HepG2 (cell line): ENCODE measurements around the gene IL32. TPM values are rescaled to one million over a fixed set of nuclear protein-coding genes. Genes with fewer than 3 reads are reported as not detected.
A peak's percentile ranks its signal among the peaks of the same experiment; 100 is the strongest.

ENCODE experiments used
- ARID4A ChIP-seq: sonication (generic); formaldehyde crosslinking; IDR thresholded peaks from 2 replicates; pipeline ENCODE4 v1.5.0; 2020; ENCODE audit warnings: mild to moderate bottlenecking, missing genetic modification reagents, borderline replicate concordance
- CBX1 ChIP-seq: IDR thresholded peaks from one replicate; pipeline ENCODE4 v1.6.1; 2016; ENCODE audit warnings: antibody characterized with exemption, low read depth
- CEBPG ChIP-seq: IDR thresholded peaks from 2 replicates; pipeline ENCODE4 v1.6.1; 2016
- DNMT1 ChIP-seq: sonication (generic); formaldehyde crosslinking; IDR thresholded peaks from 2 replicates; pipeline ENCODE4 v1.5.1; 2020; ENCODE audit warnings: mild to moderate bottlenecking, missing genetic modification reagents
- ETV6 ChIP-seq: sonication (generic); formaldehyde crosslinking; conservative IDR thresholded peaks from 2 replicates; pipeline ENCODE4 v1.4.0; 2020; ENCODE audit warnings: missing genetic modification reagents
- FOXA1 ChIP-seq, 2 experiments: fragments of 450-650 bp in 1 of 2; sonication (generic) in 1 of 2; formaldehyde crosslinking in 1 of 2; IDR thresholded peaks; 2 replicates each; pipeline versions ENCODE4 v1.4.0 to v1.6.1; 2016 to 2020; ENCODE audit warnings: missing genetic modification reagents in 1 of 2
- FOXK2 ChIP-seq: fragments of 450-650 bp; IDR thresholded peaks from 2 replicates; pipeline ENCODE4 v1.6.1; 2016
- GPBP1L1 ChIP-seq: sonication (generic); formaldehyde crosslinking; IDR thresholded peaks from 2 replicates; pipeline ENCODE4 v1.5.0; 2020; ENCODE audit warnings: mild to moderate bottlenecking, missing genetic modification reagents
- HHEX ChIP-seq: IDR thresholded peaks from 2 replicates; pipeline ENCODE4 v1.6.1; 2016; ENCODE audit warnings: control low read depth
- HOXA3 ChIP-seq: sonication (generic); formaldehyde crosslinking; IDR thresholded peaks from 2 replicates; pipeline ENCODE4 v1.5.0; 2020; ENCODE audit warnings: missing genetic modification reagents
- ISX ChIP-seq: sonication (generic); formaldehyde crosslinking; conservative IDR thresholded peaks from 2 replicates; pipeline ENCODE4 v1.5.0; 2020; ENCODE audit warnings: missing genetic modification reagents
- KDM1A ChIP-seq: IDR thresholded peaks from 2 replicates; pipeline ENCODE4 v1.6.1; 2016; ENCODE audit warnings: missing compliant biosample characterization
- NFYB ChIP-seq: sonication (generic); formaldehyde crosslinking; IDR thresholded peaks from 2 replicates; pipeline ENCODE4 v1.4.0; 2020; ENCODE audit warnings: missing genetic modification reagents
- ONECUT2 ChIP-seq: sonication (generic); formaldehyde crosslinking; IDR thresholded peaks from 2 replicates; pipeline ENCODE4 v1.4.0; 2020; ENCODE audit warnings: missing genetic modification reagents
- RFX3 ChIP-seq: IDR thresholded peaks from 2 replicates; pipeline ENCODE4 v1.6.1; 2016; ENCODE audit warnings: missing biosample characterization, missing genetic modification reagents
- SAFB2 ChIP-seq: sonication (generic); formaldehyde crosslinking; IDR thresholded peaks from 2 replicates; pipeline ENCODE4 v1.5.1; 2020; ENCODE audit warnings: missing genetic modification reagents, low read depth, mild to moderate bottlenecking, borderline replicate concordance
- SALL2 ChIP-seq: sonication (generic); formaldehyde crosslinking; IDR thresholded peaks from 2 replicates; pipeline ENCODE4 v1.8.1; 2023; ENCODE audit warnings: mild to moderate bottlenecking, missing genetic modification reagents, inconsistent platforms
- SIX1 ChIP-seq: sonication (generic); formaldehyde crosslinking; IDR thresholded peaks from 2 replicates; pipeline ENCODE4 v1.4.0; 2020; ENCODE audit warnings: missing genetic modification reagents, borderline replicate concordance
- SPEN ChIP-seq: sonication (generic); formaldehyde crosslinking; IDR thresholded peaks from 2 replicates; pipeline ENCODE4 v1.5.1; 2020; ENCODE audit warnings: low read depth, mild to moderate bottlenecking, missing genetic modification reagents
- THAP7 ChIP-seq: sonication (generic); formaldehyde crosslinking; IDR thresholded peaks from 2 replicates; pipeline ENCODE4 v1.8.1; 2023; ENCODE audit warnings: mild to moderate bottlenecking, missing genetic modification reagents
- XBP1 ChIP-seq: sonication (generic); formaldehyde crosslinking; IDR thresholded peaks from 2 replicates; pipeline ENCODE4 v1.5.0; 2020; ENCODE audit warnings: missing genetic modification reagents
- ZNF549 ChIP-seq: sonication (generic); formaldehyde crosslinking; IDR thresholded peaks from 2 replicates; pipeline ENCODE4 v1.5.0; 2020; ENCODE audit warnings: missing genetic modification reagents
- ZNF563 ChIP-seq: sonication (generic); formaldehyde crosslinking; IDR thresholded peaks from 2 replicates; pipeline ENCODE4 v1.8.0; 2022; ENCODE audit warnings: mild to moderate bottlenecking, moderate library complexity, missing genetic modification reagents
- ZNF598 ChIP-seq: sonication (generic); formaldehyde crosslinking; IDR thresholded peaks from 2 replicates; pipeline ENCODE4 v1.5.1; 2020; ENCODE audit warnings: mild to moderate bottlenecking, missing genetic modification reagents, borderline replicate concordance
- ZNF772 ChIP-seq: sonication (generic); formaldehyde crosslinking; IDR thresholded peaks from 2 replicates; pipeline ENCODE4 v1.5.0; 2020; ENCODE audit warnings: mild to moderate bottlenecking, missing genetic modification reagents
- ZNF776 ChIP-seq: sonication (generic); formaldehyde crosslinking; IDR thresholded peaks from 2 replicates; pipeline ENCODE4 v1.4.0; 2020; ENCODE audit warnings: mild to moderate bottlenecking, missing genetic modification reagents
- ZNF780A ChIP-seq: sonication (generic); formaldehyde crosslinking; IDR thresholded peaks from 2 replicates; pipeline ENCODE4 v1.8.0; 2022; ENCODE audit warnings: mild to moderate bottlenecking, missing genetic modification reagents, moderate library complexity
- ZSCAN20 ChIP-seq: sonication (generic); formaldehyde crosslinking; IDR thresholded peaks from 2 replicates; pipeline ENCODE4 v1.4.0; 2020; ENCODE audit warnings: missing genetic modification reagents, mild to moderate bottlenecking, borderline replicate concordance
- polyA plus RNA-seq, 8 experiments: library from polyadenylated mRNA; depleted of rRNA in 3 of 8; stranded (reverse) in 7 of 8; unstranded in 1 of 8; fragments of >200 nt; fragmentation: Illumina TruSeq in 4 of 8; extraction: Trizol in 4 of 8; gene quantifications; 2 replicates each; pipeline versions ENCODE4 v1.2.1 to v1.2.3, GENCODE V29; 2011 to 2016; ENCODE audit warnings: low read depth in 4 of 8, missing spikeins in 1 of 8, mixed read lengths in 1 of 8; ENCODE audit not compliant: insufficient read depth in 1 of 8
- total RNA-seq, 5 experiments: library from RNA; depleted of rRNA; stranded (reverse); fragments of >200 nt; fragmentation: Illumina TruSeq; extraction: Trizol; gene quantifications; 2 replicates each; pipeline ENCODE4 v1.2.3, GENCODE V29; 2016; ENCODE audit warnings: low read depth in 1 of 5

The IL32 gene
- total and polyA plus RNA-seq, 2 of the 13 experiments (the other 11 are each of a cell fraction or from before 2014, with no cell fraction given) = 115 to 165 TPM

- peak; percentile 83; the same call in 1 of the 2 replicates for TF ChIP-seq ARID4A (CRISPR knock-in tag)
- TF ChIP-seq ZNF598 (CRISPR knock-in tag) = peak; percentile 77; the same call in 1 of the 2 replicates
- TF ChIP-seq ZNF563 (CRISPR knock-in tag) = 0 out of 2 replicates have a peak, but pooled peaks have one; percentile 6
- 0 out of 2 replicates have a peak, but pooled peaks have one; percentile 58 for TF ChIP-seq ISX (CRISPR knock-in tag)
- no peak for TF ChIP-seq FOXA1 (IDR thresholded peaks at IDR 0.05)
- no peak for TF ChIP-seq FOXA1 (CRISPR knock-in tag; IDR thresholded peaks at IDR 0.05)
- TF ChIP-seq KDM1A (CRISPR knock-in tag) = no peak
- TF ChIP-seq RFX3 (CRISPR knock-in tag) = no peak
- no peak for TF ChIP-seq THAP7 (CRISPR knock-in tag)
- TF ChIP-seq ONECUT2 (CRISPR knock-in tag) = no peak
- TF ChIP-seq ETV6 (CRISPR knock-in tag) = no peak
- TF ChIP-seq HOXA3 (CRISPR knock-in tag) = peak; percentile 82
- no peak for TF ChIP-seq ZNF549 (CRISPR knock-in tag)
- no peak for TF ChIP-seq GPBP1L1 (CRISPR knock-in tag)
- peak; percentile 80 for TF ChIP-seq SAFB2
- TF ChIP-seq CEBPG (CRISPR knock-in tag) = peak; percentile 53; the same call in 1 of the 2 replicates
- TF ChIP-seq SIX1 (CRISPR knock-in tag) = no peak
- no peak for TF ChIP-seq XBP1
- TF ChIP-seq CBX1 = no peak
- TF ChIP-seq ZNF780A = no peak
- no peak for TF ChIP-seq SALL2 (CRISPR knock-in tag)
- peak; percentile 92 for TF ChIP-seq ZNF772
- no peak for TF ChIP-seq FOXK2
- TF ChIP-seq DNMT1 (CRISPR knock-in tag) = 0 out of 2 replicates have a peak, but pooled peaks have one; percentile 43
- TF ChIP-seq HHEX (CRISPR knock-in tag) = no peak
- TF ChIP-seq ZNF776 (CRISPR knock-in tag) = no peak
- TF ChIP-seq ZSCAN20 = no peak
- no peak for TF ChIP-seq NFYB (CRISPR knock-in tag)
- TF ChIP-seq SPEN (CRISPR knock-in tag) = peak; percentile 87
These were observed at the start of gene IL32 (continued) for GRCh38 chr16:3065069-3065741.
